HL-60/S4 treated with phorbol 12-myristate 13-acetate at 8.2 ng/mL for 4 days and 3 days (cell line): ENCODE data around the gene STEAP1B.
"Not testable (repeated sequence)": the region's sequence is repeated elsewhere in the genome, so short reads cannot be mapped to it uniquely, and the experiment has no call there.

Experiments
- in situ Hi-C: fragments of 300-500 bp; cut with MboI; formaldehyde crosslinking; loops from 2 replicates; pipeline ENCODE4 v1.15.0; 2022; ENCODE audit warnings: low sequenced_read_pairs

The STEAP1B gene

GRCh38 chr7:22433710-22434460 is 66.1 kb downstream of the STEAP1B start:
- in situ Hi-C loops = no loop called here

DNA sequence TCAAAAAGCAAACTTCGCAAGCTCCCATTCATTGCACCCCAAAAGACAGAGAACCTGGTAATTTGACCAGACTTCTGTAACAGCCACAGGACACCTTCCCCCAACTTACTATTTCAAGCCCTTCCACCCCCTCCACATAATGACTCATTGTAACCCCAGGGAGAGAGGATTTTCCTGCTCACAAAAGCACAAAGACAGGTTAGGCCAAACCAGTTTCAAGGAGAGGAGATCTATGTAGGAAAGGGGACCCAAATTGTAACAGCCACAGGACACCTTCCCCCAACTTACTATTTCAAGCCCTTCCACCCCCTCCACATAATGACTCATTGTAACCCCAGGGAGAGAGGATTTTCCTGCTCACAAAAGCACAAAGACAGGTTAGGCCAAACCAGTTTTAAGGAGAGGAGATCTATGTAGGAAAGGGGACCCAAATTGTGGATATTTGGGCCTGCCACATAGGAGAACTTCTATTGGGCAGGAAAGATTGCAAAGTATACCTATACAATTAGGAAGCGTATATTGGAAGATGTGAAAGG is 66.8 kb downstream of the STEAP1B start:
- in situ Hi-C loops = not testable (repeated sequence)

- in situ Hi-C loops = no loop called here
Observed at GRCh38 chr7:22432203-22432718, 67.7 kb downstream of the STEAP1B start.

GRCh38 chr7:22430457-22430856 is 69.5 kb downstream of the STEAP1B start:
- in situ Hi-C loops = no loop called here

DNA sequence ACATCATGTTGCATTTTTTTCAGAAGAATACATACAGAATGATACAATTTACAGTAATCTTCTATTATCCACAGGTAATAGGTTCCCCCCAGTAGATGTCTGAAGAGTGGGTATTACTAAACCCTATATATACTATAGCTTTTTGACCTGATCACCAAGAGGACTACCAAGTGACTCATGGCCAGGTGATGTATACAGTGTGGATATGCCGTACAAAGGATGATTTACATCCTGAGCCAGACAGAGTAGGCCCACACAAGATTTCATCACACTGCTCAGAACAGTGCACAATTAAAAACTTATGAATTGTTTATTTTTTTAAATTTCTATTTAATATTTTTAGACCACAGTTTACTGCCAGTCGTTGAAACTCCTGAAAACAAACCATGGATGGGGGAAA is 70.6 kb downstream of the STEAP1B start:
- in situ Hi-C loops = no loop called here

DNA sequence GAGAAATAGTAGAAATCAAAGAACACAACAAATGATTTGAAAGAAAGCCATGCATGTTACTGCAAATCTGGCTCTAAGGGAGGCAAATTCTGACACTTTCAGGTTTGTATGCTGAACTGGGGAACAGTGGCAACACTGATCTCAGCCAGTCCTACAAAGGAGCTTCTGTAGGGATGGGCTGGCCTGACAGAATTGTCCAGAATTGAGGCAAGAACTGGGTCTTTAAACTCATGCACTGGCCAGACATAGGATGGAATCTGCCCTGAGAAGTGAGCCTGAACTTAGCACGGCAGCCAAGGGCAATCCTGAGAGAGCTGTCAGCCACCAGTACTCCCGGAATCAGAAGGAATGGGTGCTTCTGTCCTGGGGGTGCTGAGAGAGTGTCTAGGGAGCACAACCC is 72.1 kb downstream of the STEAP1B start:
- in situ Hi-C loops = no loop called here

GRCh38 chr7:22427104-22427503 is 72.9 kb downstream of the STEAP1B start:
- in situ Hi-C loops = no loop called here

DNA sequence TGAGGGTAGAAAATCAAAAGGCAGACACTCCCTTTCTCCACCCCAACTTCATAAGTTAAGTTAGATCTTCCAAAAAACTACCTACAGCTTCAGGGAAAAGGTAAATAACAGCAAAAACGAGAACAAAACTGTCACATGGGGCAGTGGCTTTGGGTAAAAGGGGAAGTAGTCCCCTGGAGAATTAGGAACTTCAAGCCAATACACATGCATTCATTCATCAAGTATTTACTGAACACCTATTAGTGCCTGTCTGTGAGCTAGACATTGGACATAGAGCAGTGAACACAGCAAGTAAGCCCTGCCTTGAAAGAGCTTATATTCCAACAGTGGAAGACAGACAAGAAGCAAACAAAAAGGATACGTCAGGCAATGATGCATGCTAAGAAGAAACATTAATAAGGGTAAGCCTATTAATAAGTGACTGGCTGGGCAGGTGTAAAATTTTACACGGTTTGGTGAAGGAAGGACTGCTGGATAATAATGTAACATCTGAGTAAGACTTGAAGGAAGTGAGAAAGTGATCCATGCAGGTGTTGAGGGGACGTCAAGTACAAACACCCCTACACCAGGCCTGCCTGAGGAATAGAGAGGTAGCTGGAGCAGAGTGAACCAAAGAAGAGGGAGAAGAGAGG is 73.4 kb downstream of the STEAP1B start:
- in situ Hi-C loops = no loop called here

GRCh38 chr7:22425361-22425760 is 74.6 kb downstream of the STEAP1B start:
- in situ Hi-C loops = no loop called here

GRCh38 chr7:22422831-22423615 is 77.0 kb downstream of the STEAP1B start:
- in situ Hi-C loops = no loop called here

- in situ Hi-C loops = no loop called here
Observed at GRCh38 chr7:22420973-22421635, 78.9 kb downstream of the STEAP1B start.

- in situ Hi-C loops = no loop called here
Observed at GRCh38 chr7:22420008-22420407, 80.0 kb downstream of the STEAP1B start.

- in situ Hi-C loops = no loop called here
Observed at GRCh38 chr7:22419488-22419887, 80.5 kb downstream of the STEAP1B start.

GRCh38 chr7:22418251-22419046 is 81.5 kb downstream of the STEAP1B start:
- in situ Hi-C loops = no loop called here

DNA sequence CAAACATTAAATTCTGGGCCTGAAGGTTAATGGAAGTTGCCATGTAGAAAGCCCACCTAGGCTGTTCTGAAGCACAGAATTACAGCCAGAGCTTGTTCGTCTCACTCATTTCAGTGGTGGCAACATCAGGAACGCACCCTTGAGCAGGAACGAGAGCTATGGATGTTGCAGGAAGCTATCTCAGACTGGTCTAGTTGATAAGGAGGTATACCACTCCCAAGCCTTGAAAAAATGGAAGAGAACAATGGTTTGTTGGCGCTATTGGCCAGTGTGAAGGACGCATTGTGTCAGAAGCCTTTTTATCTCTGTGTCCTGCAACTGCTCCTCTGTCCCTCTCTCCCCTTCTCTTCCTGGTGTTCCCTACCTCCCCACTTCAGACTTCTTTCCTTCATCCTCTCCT is 82.1 kb downstream of the STEAP1B start:
- in situ Hi-C loops = no loop called here

DNA sequence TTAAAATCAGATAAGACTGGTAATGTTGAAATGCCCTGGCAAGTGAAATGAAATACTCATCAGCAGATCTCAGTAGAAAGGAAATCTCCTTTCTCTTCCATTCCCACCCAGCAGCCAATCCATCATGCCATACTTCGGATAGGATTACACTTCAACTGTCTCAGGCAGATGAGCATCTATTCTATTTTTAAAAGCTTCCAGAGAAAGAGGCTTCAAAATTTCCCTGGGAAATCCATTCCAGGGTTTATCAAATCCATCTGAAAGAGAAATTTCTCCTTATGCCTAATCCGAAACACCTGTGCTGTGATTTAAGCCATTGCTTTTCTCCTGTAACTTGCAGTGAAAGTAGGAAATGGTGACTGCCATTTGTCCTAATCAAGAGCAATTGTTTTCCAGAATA is 82.6 kb downstream of the STEAP1B start:
- in situ Hi-C loops = no loop called here

DNA sequence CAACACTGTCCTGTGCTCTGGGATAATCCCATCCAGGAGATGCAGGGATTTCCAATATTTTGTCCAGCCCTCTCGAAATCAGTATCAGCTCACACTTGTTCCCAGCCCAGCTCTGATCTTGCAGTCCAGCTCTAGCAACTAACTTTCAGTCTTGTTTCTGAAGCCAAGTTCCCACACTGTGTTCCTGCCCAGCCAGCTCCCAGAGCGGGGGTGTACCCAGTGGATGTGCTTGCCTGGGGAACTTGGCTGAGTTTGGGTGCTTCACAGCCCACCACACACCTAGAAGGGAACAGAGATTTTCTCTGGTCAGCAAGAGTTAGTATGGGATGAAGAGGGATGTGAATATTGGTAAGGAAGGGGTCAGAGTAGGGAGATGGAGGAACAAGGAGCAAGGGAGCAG is 85.6 kb downstream of the STEAP1B start:
- in situ Hi-C loops = no loop called here

DNA sequence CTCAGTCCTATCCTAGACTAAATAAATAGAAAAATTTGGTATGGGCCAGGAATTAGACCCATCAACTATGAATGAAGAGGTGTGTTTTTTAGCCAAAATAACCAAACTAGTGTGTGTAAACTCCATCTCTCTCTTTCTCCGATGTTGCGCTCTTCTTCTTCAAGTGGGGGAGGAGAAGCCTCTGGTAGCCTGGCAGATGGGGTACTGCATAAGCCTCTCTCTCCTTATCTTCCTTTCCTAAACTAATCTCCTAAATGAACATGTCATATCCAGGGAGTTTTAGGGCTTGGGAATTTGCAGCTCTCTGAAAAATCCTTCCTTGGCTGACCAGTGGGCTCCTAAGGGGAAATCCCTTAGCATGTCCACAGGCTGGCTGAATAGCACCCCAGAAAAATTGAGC is 86.8 kb downstream of the STEAP1B start:
- in situ Hi-C loops = no loop called here

DNA sequence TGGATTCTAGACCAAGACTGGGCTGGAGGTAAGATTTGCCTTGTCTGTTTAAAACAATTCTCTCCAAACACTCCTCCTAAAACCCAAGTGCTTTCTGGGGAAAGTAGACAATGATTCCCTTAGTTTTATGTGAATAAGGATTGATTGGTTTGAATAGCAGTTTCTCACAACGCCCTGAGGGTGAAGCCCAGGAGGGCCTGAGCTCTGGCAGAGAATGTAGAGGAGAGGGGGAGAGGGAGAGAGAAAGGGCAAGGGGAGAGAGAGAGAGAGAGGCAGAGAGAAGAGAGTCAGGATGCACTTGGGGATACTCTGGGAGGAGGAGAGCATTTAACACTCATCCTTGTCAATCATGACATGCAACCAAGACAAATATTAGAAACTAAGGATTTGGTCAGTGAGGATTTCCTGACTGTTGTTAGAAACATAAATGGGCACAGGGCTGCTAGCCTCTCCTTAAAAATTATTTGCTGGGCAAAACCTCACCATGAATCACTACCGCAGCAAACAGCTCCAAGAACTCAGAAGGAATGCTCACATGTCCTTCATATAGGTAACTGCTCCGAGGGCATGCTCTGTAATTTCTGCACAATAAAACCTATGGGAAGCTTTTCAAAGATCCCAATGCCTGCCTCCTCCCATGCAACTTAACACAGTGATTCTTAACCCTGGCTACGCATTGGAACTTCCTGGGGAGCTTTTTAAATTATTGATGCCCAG is 87.9 kb downstream of the STEAP1B start:
- in situ Hi-C loops = no loop called here
